Measurements from ENCODE around the gene DMD. TPM values are rescaled to one million over a fixed set of nuclear protein-coding genes. Genes with fewer than 3 reads are reported as not detected.

DMD gene
- total RNA-seq, 1 experiment from 2014 or later = 2.2 TPM

- TF ChIP-seq, protein P1, sequence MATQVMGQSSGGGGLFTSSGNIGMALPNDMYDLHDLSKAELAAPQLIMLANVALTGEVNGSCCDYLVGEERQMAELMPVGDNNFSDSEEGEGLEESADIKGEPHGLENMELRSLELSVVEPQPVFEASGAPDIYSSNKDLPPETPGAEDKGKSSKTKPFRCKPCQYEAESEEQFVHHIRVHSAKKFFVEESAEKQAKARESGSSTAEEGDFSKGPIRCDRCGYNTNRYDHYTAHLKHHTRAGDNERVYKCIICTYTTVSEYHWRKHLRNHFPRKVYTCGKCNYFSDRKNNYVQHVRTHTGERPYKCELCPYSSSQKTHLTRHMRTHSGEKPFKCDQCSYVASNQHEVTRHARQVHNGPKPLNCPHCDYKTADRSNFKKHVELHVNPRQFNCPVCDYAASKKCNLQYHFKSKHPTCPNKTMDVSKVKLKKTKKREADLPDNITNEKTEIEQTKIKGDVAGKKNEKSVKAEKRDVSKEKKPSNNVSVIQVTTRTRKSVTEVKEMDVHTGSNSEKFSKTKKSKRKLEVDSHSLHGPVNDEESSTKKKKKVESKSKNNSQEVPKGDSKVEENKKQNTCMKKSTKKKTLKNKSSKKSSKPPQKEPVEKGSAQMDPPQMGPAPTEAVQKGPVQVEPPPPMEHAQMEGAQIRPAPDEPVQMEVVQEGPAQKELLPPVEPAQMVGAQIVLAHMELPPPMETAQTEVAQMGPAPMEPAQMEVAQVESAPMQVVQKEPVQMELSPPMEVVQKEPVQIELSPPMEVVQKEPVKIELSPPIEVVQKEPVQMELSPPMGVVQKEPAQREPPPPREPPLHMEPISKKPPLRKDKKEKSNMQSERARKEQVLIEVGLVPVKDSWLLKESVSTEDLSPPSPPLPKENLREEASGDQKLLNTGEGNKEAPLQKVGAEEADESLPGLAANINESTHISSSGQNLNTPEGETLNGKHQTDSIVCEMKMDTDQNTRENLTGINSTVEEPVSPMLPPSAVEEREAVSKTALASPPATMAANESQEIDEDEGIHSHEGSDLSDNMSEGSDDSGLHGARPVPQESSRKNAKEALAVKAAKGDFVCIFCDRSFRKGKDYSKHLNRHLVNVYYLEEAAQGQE (IDR thresholded peaks at IDR 0.05; ENCODE audit: insufficient read depth in 1 of 2, low read depth in 2 of 2, low read length in 1 of 2) = no peak
- no peak for TF ChIP-seq SIN3A (IDR thresholded peaks at IDR 0.05; ENCODE audit: borderline replicate concordance, insufficient read depth, low read depth, low read length)
- TF ChIP-seq POLR2AphosphoS5 (IDR thresholded peaks at IDR 0.05; ENCODE audit: low read depth, low read length) = no peak
- TF ChIP-seq TCF7L2 (IDR thresholded peaks at IDR 0.05; ENCODE audit: low read depth, low read length) = no peak
- TF ChIP-seq CTCF (IDR thresholded peaks at IDR 0.05) = no peak
- H3K27me3 ChIP-seq (ENCODE audit: control insufficient read depth, insufficient read depth, low read length) = no peaks in the 10 kb centered on the region
- BruUV-seq (replicated peaks) = no TSS peak
- intact Hi-C loops (cut with micrococcal nuclease; ENCODE audit: unreplicated experiment) = no loop called here
- ChIA-PET CTCF (no interaction called here), POLR2A (no interaction called here)
- in situ Hi-C loops (cut with HindIII; ENCODE audit: low pct_unique_long_range_greater_than_20kb, low sequenced_read_pairs) = no loop called here
- no peak overlapping the region for H3K4me3 ChIP-seq (ENCODE audit: low read depth in 2 of 2, low read length in 2 of 2)
- H3K4me1 ChIP-seq (ENCODE audit: control insufficient read depth, insufficient read depth, low read length) = no peaks in the 10 kb centered on the region
- H3K36me3 ChIP-seq (ENCODE audit: control insufficient read depth, insufficient read depth, low read length) = no peaks in the 10 kb centered on the region
- no peaks in the 10 kb centered on the region for H3K9me3 ChIP-seq (ENCODE audit: control insufficient read depth, insufficient read depth, low read depth, low read length)
- DNase-seq (ENCODE audit: low read depth, low spot score) (no peak), ATAC-seq (no peak)
- no peak overlapping the region for H3K27ac ChIP-seq (ENCODE audit: low read length)
Observed at GRCh38 chrX:31714797-31715196, 1496.6 kb downstream of the DMD start.

DNA sequence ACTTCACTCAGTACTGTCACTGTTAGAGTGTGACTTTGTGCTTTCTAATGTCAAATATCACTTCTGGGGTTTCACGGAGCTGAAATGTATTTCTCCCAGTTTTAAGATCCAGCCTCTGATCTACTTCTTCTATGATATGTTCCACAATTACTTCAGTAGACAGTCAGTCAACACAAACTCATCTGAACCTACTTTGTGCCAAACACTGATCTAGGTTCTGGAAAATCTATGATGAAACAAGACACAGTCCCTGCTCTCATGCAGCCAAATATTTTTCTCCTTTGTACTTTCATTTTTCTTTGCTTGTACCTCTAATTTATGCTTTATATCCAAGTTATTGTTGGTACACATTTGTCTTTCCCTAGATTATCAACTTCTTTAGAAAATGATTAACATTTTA lies 1498.2 kb downstream of the DMD start:
- no peaks in the 10 kb centered on the region for H3K36me3 ChIP-seq (ENCODE audit: control insufficient read depth, insufficient read depth, low read length)
- ATAC-seq = no peak
- ChIA-PET POLR2A (no interaction called here), CTCF (no interaction called here)
- no peaks in the 10 kb centered on the region for H3K9me3 ChIP-seq (ENCODE audit: control insufficient read depth, insufficient read depth, low read depth, low read length)
- in situ Hi-C loops (cut with HindIII; ENCODE audit: low pct_unique_long_range_greater_than_20kb, low sequenced_read_pairs) = no loop called here
- no peaks in the 10 kb centered on the region for H3K4me1 ChIP-seq (ENCODE audit: control insufficient read depth, insufficient read depth, low read length)
- no peaks in the 10 kb centered on the region for H3K27me3 ChIP-seq (ENCODE audit: control insufficient read depth, insufficient read depth, low read length)
- DNase-seq (ENCODE audit: low read depth, low spot score) = no peak
- no peak for TF ChIP-seq TCF7L2 (IDR thresholded peaks at IDR 0.05; ENCODE audit: low read depth, low read length)
- no peak for TF ChIP-seq SIN3A (IDR thresholded peaks at IDR 0.05; ENCODE audit: borderline replicate concordance, insufficient read depth, low read depth, low read length)
- TF ChIP-seq, protein P1 (IDR thresholded peaks at IDR 0.05; ENCODE audit: insufficient read depth in 1 of 2, low read depth in 2 of 2, low read length in 1 of 2) = no peak
- no peak for TF ChIP-seq POLR2AphosphoS5 (IDR thresholded peaks at IDR 0.05; ENCODE audit: low read depth, low read length)
- TF ChIP-seq CTCF (IDR thresholded peaks at IDR 0.05) = no peak
- intact Hi-C loops (cut with micrococcal nuclease; ENCODE audit: unreplicated experiment) = no loop called here
- no peak overlapping the region for H3K27ac ChIP-seq (ENCODE audit: low read length)
- no peak overlapping the region for H3K4me3 ChIP-seq (ENCODE audit: low read depth in 2 of 2, low read length in 2 of 2)
- no TSS peak for BruUV-seq (replicated peaks)

Data from Panc1 (cell line).